Fibroblast of the conjunctiva (primary cell): ENCODE data around the gene IRGQ.

Experiments used
- DNase-seq: peaks from one replicate; pipeline ENCODE4 v3.0.0-alpha.2; 2010; ENCODE audit warnings: low read depth

IRGQ gene

GRCh38 chr19:43540381-43540780 lies 55.6 kb downstream of the IRGQ start:
- no peak for DNase-seq

DNA sequence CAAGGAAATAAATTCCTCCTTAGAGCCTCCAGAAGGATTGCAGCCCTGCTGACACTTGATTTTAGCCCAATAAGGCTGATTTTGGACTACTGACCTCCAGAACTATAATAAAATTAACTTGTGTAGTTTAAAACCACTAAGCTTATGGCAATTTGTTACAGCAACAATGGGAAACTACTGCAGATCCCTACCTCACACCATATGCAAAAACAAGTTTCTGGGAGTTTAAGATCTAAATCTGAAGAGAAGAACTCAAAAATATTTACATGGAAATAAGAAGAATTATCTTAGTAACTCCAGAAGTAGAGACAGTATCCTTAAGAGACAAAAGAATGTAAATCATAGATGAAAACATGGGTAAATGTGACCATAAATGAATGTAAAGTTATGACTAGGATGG lies 57.0 kb downstream of the IRGQ start:
- no peak for DNase-seq

- no peak for DNase-seq
These were observed 60.8 kb downstream of the IRGQ start for GRCh38 chr19:43534816-43535761.
